SK-N-SH (cell line): ENCODE results near the gene RABEP2. TPM values are rescaled to one million over a fixed set of nuclear protein-coding genes. Genes with fewer than 3 reads are reported as not detected.
A peak's percentile ranks its signal among the peaks of the same experiment; 100 is the strongest.

Experiments used
- CTCF ChIA-PET: fragments of 300-600, 350-600 bp; formaldehyde crosslinking; extraction: SDS; loops from one replicate; lab custom pipeline; 2021; lab: Yijun Ruan, JAX
- POLR2A ChIA-PET: fragments of 350-600 bp; sonication (Branson Sonifier 250); formaldehyde crosslinking; extraction: SDS; loops from one replicate; lab custom pipeline; 2020; ENCODE audit warnings: antibody characterized with exemption, inconsistent platforms; lab: Yijun Ruan, JAX
- DNase-seq: peaks from one replicate; pipeline ENCODE4 v3.0.0; 2012
- H2AFZ ChIP-seq: fragments of 200-600 bp; sonication (generic); 2 replicates; pipeline ENCODE4 v1.8.1; 2016; ENCODE audit warnings: antibody characterized with exemption, mild to moderate bottlenecking, low read depth
- H3F3A ChIP-seq: fragments of 200-600 bp; sonication (generic); replicated peaks from 2 replicates; pipeline ENCODE3; 2016; ENCODE audit warnings: antibody characterized with exemption, mild to moderate bottlenecking; ENCODE audit not compliant: insufficient read depth
- H3K27ac ChIP-seq, 2 experiments: fragments of 200-500 bp in 1 of 2; fragments of 200-600 bp in 1 of 2; sonication (Bioruptor generic) in 1 of 2; sonication (generic), shearing (Covaris generic) in 1 of 2; 2 replicates each; pipeline versions ENCODE4 v1.5.1 to v1.6.1; 2014 to 2016; ENCODE audit warnings: low read depth in 2 of 2, inconsistent platforms in 1 of 2, low read length in 1 of 2, mild to moderate bottlenecking in 1 of 2, mixed read lengths in 1 of 2
- H3K27me3 ChIP-seq: fragments of 200-600 bp; sonication (generic), shearing (Covaris generic); 2 replicates; pipeline ENCODE4 v1.6.1; 2016; ENCODE audit warnings: mixed run types; ENCODE audit not compliant: insufficient read depth
- H3K36me3 ChIP-seq, 2 experiments: fragments of 200-500 bp in 1 of 2; fragments of 200-600 bp in 1 of 2; sonication (Bioruptor generic) in 1 of 2; sonication (generic) in 1 of 2; replicated peaks in 1 of 2; 2 replicates each; pipeline versions ENCODE3 to v1.5.1; 2014 to 2016; ENCODE audit warnings: low read length in 1 of 2, mild to moderate bottlenecking in 1 of 2; ENCODE audit not compliant: insufficient read depth in 2 of 2, control insufficient read depth in 1 of 2
- H3K4me1 ChIP-seq, 2 experiments: fragments of 200-500 bp in 1 of 2; fragments of 200-600 bp in 1 of 2; sonication (Bioruptor generic) in 1 of 2; sonication (generic), shearing (Covaris generic) in 1 of 2; 2 replicates each; pipeline versions ENCODE4 v1.5.1 to v1.6.1; 2014 to 2016; ENCODE audit warnings: low read depth in 1 of 2, low read length in 1 of 2, mixed run types in 1 of 2; ENCODE audit not compliant: insufficient read depth in 2 of 2, control insufficient read depth in 1 of 2
- H3K4me2 ChIP-seq: fragments of 200-600 bp; sonication (generic), shearing (Covaris generic); 2 replicates; pipeline ENCODE4 v1.6.1; 2017; ENCODE audit warnings: mixed run types
- H3K4me3 ChIP-seq, 2 experiments: fragments of 200-500 bp in 1 of 2; fragments of 200-600 bp in 1 of 2; sonication (Bioruptor generic) in 1 of 2; sonication (generic), shearing (Covaris generic) in 1 of 2; 2 replicates each; pipeline versions ENCODE4 v1.5.1 to v1.8.1; 2014 to 2016; ENCODE audit warnings: low read depth in 2 of 2, inconsistent platforms in 1 of 2, low read length in 1 of 2, mild to moderate bottlenecking in 1 of 2, mixed read lengths in 1 of 2, moderate library complexity in 1 of 2
- H3K79me2 ChIP-seq: fragments of 200-600 bp; sonication (generic); 2 replicates; pipeline ENCODE4 v1.8.1; 2017; ENCODE audit warnings: mild to moderate bottlenecking; ENCODE audit not compliant: insufficient read depth
- H3K9ac ChIP-seq: fragments of 200-600 bp; sonication (generic); 2 replicates; pipeline ENCODE4 v1.6.1; 2017; ENCODE audit warnings: mixed run types
- H3K9me2 ChIP-seq: fragments of 200-600 bp; sonication (generic); 2 replicates; pipeline ENCODE4 v1.6.1; 2017; ENCODE audit warnings: mixed run types
- H3K9me3 ChIP-seq: fragments of 200-600 bp; sonication (generic); 2 replicates; pipeline ENCODE4 v1.6.1; 2017; ENCODE audit warnings: mixed run types, mild to moderate bottlenecking, moderate library complexity
- H4K20me1 ChIP-seq: fragments of 200-600 bp; sonication (generic); 2 replicates; pipeline ENCODE4 v1.6.1; 2017; ENCODE audit warnings: mild to moderate bottlenecking, mixed run types; ENCODE audit not compliant: insufficient read depth
- CHD2 ChIP-seq: fragments of 150-350 bp; IDR thresholded peaks from 2 replicates; pipeline ENCODE4 v1.6.1; 2018; ENCODE audit warnings: low read length; ENCODE audit not compliant: partially characterized antibody
- ELF1 ChIP-seq: IDR thresholded peaks from 2 replicates; pipeline ENCODE4 v1.4.0; 2012
- EP300 ChIP-seq, 2 experiments: IDR thresholded peaks; 2 replicates each; pipeline versions ENCODE4 v1.4.0 to v1.6.1; 2012; ENCODE audit warnings: borderline replicate concordance in 1 of 2, low read depth in 1 of 2, low read length in 1 of 2
- EZH2phosphoT487 ChIP-seq: fragments of 200-600 bp; sonication (generic); IDR thresholded peaks from 2 replicates; pipeline ENCODE4 v1.6.1; 2017; ENCODE audit warnings: low read depth, mixed run types, mild to moderate bottlenecking, antibody characterized with exemption, moderate library complexity, borderline replicate concordance
- GABPA ChIP-seq: IDR thresholded peaks from 2 replicates; pipeline ENCODE4 v1.4.0; 2012; ENCODE audit warnings: low read depth, mild to moderate bottlenecking
- GATA2 ChIP-seq: sonication (generic); formaldehyde crosslinking; IDR thresholded peaks from 2 replicates; pipeline ENCODE4 v1.5.0; 2020; ENCODE audit warnings: mild to moderate bottlenecking, missing genetic modification reagents
- JUND ChIP-seq: IDR thresholded peaks from 2 replicates; pipeline ENCODE4 v1.4.0; 2012
- MAX ChIP-seq: IDR thresholded peaks from 2 replicates; pipeline ENCODE4 v1.4.0; 2012; ENCODE audit warnings: low read depth
- NFIC ChIP-seq: IDR thresholded peaks from 2 replicates; pipeline ENCODE4 v1.4.0; 2012; ENCODE audit warnings: borderline replicate concordance
- NRF1 ChIP-seq: IDR thresholded peaks from 2 replicates; pipeline ENCODE4 v1.6.1; 2012; ENCODE audit warnings: low read depth, mild to moderate bottlenecking, low read length
- PBX3 ChIP-seq: IDR thresholded peaks from 2 replicates; pipeline ENCODE4; 2012
- POLR2AphosphoS5 ChIP-seq: IDR thresholded peaks from 2 replicates; pipeline ENCODE4 v1.6.1; 2012; ENCODE audit warnings: low read depth, low read length
- RCOR1 ChIP-seq: fragments of 150-350 bp; IDR thresholded peaks from 2 replicates; pipeline ENCODE4 v1.6.1; 2017; ENCODE audit warnings: antibody characterized with exemption, low read length
- REST ChIP-seq: IDR thresholded peaks from 2 replicates; pipeline ENCODE4 v1.6.1; 2012; ENCODE audit warnings: mild to moderate bottlenecking, low read depth, low read length, moderate library complexity
- RXRA ChIP-seq: IDR thresholded peaks from 2 replicates; pipeline ENCODE4 v1.4.0; 2012; ENCODE audit warnings: low read depth, mild to moderate bottlenecking, borderline replicate concordance
- SIN3A ChIP-seq: IDR thresholded peaks from 2 replicates; pipeline ENCODE4 v1.6.1; 2012; ENCODE audit warnings: low read depth, mild to moderate bottlenecking, low read length, moderate library complexity, borderline replicate concordance
- SMC3 ChIP-seq: IDR thresholded peaks from 2 replicates; pipeline ENCODE4 v1.6.1; 2012; ENCODE audit warnings: low read depth, low read length, improper control_type of control experiment
- TCF12 ChIP-seq: IDR thresholded peaks from 2 replicates; pipeline ENCODE4 v1.4.0; 2012
- TEAD4 ChIP-seq: IDR thresholded peaks from 2 replicates; pipeline ENCODE4 v1.4.0; 2012; ENCODE audit warnings: mild to moderate bottlenecking, borderline replicate concordance; ENCODE audit not compliant: insufficient read depth
- USF1 ChIP-seq: IDR thresholded peaks from 2 replicates; pipeline ENCODE4 v1.4.0; 2012; ENCODE audit warnings: low read depth, borderline replicate concordance
- USF2 ChIP-seq: fragments of 150-350 bp; IDR thresholded peaks from 2 replicates; pipeline ENCODE4 v1.6.1; 2017; ENCODE audit warnings: antibody characterized with exemption, low read length, low read depth, borderline replicate concordance
- YY1 ChIP-seq: IDR thresholded peaks from 2 replicates; pipeline ENCODE4 v1.4.0; 2012; ENCODE audit warnings: low read depth, mild to moderate bottlenecking
- WGBS: methylation state at CpG from one replicate; pipeline ENCODE4 v1.1.6; 2017; ENCODE audit warnings: low lambda C conversion rate; 5-methylcytosine and 5-hydroxymethylcytosine counted together
- polyA plus RNA-seq, 3 experiments: library from polyadenylated mRNA; depleted of rRNA; stranded (reverse); fragments of >200 nt; gene quantifications; 2 replicates each; pipeline ENCODE4 v1.2.3, GENCODE V29; 2012
- TF ChIP-seq, protein P1 (sequence below): IDR thresholded peaks from 2 replicates; pipeline ENCODE4 v1.4.0; 2012; ENCODE audit warnings: low read depth, borderline replicate concordance

Gene RABEP2
- polyA plus RNA-seq, 1 of the 3 experiments (the other 2 are of a cell fraction) = 46.1 TPM

DNA sequence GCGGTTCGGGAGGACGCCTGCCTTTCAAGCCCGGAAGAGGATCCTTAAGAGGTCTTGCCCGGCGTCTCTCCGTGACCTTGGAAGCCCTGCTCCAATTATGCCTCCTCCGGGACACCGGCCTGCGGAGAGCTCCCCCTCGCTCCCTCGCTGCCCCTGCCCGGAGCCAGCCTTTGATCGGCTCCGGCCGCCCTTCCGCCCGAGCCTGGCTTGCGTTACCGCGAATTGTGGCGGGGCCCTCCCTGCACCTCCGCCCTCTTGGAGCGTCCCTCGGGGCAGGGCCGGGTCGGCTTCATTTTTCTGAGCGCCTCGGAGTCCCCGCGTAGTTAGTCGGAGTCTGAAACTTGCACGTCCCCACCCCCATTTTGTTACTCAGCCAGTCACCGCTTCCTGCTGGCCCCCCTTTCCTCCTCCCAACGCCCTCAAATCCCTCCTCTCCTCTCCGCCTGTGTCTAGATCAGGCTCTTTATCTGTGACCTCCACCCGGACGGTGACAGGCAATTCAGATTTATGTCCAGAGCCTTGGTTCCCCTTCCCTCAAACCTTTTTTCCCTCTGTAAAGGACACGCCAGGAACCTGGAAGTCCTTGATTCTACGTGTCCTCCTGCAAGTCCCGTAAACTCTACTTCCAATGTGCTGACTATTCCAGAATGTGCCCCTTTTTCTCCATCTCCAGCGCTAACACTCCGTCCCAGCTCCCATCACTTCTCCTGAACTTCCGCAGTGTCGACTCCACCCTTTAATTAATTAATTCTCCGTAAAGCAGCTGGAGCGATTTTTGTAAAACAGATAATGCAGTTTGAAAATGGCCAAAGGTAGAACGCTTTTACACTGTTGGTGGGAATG is 569 bp upstream of the RABEP2 start:
- CTCF ChIA-PET = interaction anchor here (0.9 to 2.0 kb wide), 2 partner anchors 19 kb away, joined by 3 to 10 read pairs; no protein-coding TSS in a partner anchor
- TF ChIP-seq TEAD4 = no peak
- peak; percentile 45 for TF ChIP-seq MAX
- TF ChIP-seq PBX3 = peak; percentile 59
- no peak for TF ChIP-seq CHD2
- no peak for TF ChIP-seq RCOR1
- TF ChIP-seq YY1 = 0 out of 2 replicates have a peak, but pooled peaks have one; percentile 5
- TF ChIP-seq JUND = no peak
- TF ChIP-seq NRF1 = no peak
- TF ChIP-seq ELF1 = no peak
- no peak for TF ChIP-seq RXRA
- peak; percentile 44; the same call in 1 of the 2 replicates for TF ChIP-seq SIN3A
- no peak for TF ChIP-seq USF1
- no peak for TF ChIP-seq EZH2phosphoT487
- TF ChIP-seq GABPA = peak; percentile 33; the same call in 1 of the 2 replicates
- peak; percentile 50 for TF ChIP-seq POLR2AphosphoS5
- 0 out of 2 replicates have a peak, but pooled peaks have one; percentile 29 for TF ChIP-seq NFIC
- TF ChIP-seq USF2 = no peak
- TF ChIP-seq, protein P1, sequence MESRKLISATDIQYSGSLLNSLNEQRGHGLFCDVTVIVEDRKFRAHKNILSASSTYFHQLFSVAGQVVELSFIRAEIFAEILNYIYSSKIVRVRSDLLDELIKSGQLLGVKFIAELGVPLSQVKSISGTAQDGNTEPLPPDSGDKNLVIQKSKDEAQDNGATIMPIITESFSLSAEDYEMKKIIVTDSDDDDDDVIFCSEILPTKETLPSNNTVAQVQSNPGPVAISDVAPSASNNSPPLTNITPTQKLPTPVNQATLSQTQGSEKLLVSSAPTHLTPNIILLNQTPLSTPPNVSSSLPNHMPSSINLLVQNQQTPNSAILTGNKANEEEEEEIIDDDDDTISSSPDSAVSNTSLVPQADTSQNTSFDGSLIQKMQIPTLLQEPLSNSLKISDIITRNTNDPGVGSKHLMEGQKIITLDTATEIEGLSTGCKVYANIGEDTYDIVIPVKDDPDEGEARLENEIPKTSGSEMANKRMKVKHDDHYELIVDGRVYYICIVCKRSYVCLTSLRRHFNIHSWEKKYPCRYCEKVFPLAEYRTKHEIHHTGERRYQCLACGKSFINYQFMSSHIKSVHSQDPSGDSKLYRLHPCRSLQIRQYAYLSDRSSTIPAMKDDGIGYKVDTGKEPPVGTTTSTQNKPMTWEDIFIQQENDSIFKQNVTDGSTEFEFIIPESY = no peak
- TF ChIP-seq REST = no peak; the same call in none of the 2 replicates
- TF ChIP-seq TCF12 = no peak; the same call in 1 of the 2 replicates
- TF ChIP-seq EP300 (IDR thresholded peaks at IDR 0.05; ENCODE audit: borderline replicate concordance in 1 of 2, low read depth in 1 of 2, low read length in 1 of 2) = no peak; a peak in 1 of 4 replicates
- no peak for TF ChIP-seq SMC3
- peak; percentile 29; the same call in 1 of the 2 replicates for TF ChIP-seq GATA2 (CRISPR knock-in tag)

More for the DNA sequence above, 569 bp upstream of the RABEP2 start:
- H3K4me1 ChIP-seq = peaks cover 0 to 5% of the 10 kb centered on the region in 2 experiments; a peak in 1 of 4 replicates
- peaks cover 0 to 7% of the 10 kb centered on the region in 2 experiments for H3K36me3 ChIP-seq
- H3K4me2 ChIP-seq = peak overlapping the region; percentile 82
- H3K9me3 ChIP-seq = no peaks in the 10 kb centered on the region
- no peaks in the 10 kb centered on the region for H3K9me2 ChIP-seq
- H3K79me2 ChIP-seq = 0 out of 2 replicates have a peak, but pooled peaks cover 4% of the 10 kb centered on the region
- H2AFZ ChIP-seq = peak overlapping the region; percentile 90
- peak overlapping the region; percentile 90 to 98 for H3K27ac ChIP-seq
- peak overlapping the region; percentile 99 for H3K9ac ChIP-seq
- peaks cover 10% of the 10 kb centered on the region for H3F3A ChIP-seq
- no peaks in the 10 kb centered on the region for H3K27me3 ChIP-seq
- 0 out of 2 replicates have a peak, but pooled peaks cover 6% of the 10 kb centered on the region for H4K20me1 ChIP-seq
- H3K4me3 ChIP-seq = peak overlapping the region; percentile 63 to 96
- WGBS = 6% methylated on average over 26 of the region's 48 CpGs
- POLR2A ChIA-PET = interaction anchor here (1.2 kb wide), 1 partner anchor 62 kb away, joined by 4 read pairs; the partner anchor contains the start of gene SH2B1
- no peak for DNase-seq
